ENCODE measurements around the gene MYOF.

Gene MYOF

DNA sequence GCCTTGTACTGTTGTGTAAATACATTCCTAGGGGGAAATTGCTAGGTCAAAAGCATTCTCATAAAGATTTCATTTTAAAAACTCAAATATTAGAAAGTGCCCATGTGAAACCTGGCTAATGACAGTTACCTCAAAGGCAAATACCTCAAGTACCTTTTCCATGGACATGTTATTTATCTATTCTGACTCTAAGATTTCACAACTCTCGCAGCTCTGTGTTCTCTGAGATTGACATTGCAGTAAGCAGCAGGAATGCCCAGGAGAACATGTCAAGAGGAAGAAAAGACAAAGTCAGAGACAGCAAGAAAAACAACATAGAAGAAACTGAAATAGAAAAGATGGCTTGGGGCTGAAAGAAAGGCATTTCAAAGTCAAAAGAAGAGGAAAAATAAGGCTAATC lies 221.0 kb downstream of the MYOF start:
- FAIRE-seq (no peak), DNase-seq (ENCODE audit: insufficient read length, low spot score) (no peak)
- no peak for TF ChIP-seq CTCF (IDR thresholded peaks at IDR 0.05; ENCODE audit: insufficient read depth, missing control alignments)

DNA sequence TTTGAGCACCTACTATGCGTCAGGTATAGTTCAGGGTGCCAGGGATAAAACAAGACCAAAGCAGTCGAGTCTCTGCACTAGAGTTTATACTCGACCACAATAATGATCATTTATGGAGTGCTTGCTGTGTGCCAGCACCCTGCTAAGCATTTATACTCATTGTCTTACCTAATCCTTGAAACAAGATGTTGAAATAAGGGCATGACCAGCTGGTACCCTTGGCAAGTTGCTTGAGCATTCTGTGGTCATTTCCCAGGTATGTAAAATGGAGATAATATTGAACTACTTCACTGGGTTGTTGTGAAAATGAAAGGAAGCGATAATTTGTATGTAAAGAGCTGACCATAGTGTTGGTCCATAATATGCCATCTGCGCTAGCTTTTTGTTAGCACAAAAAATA lies 223.0 kb downstream of the MYOF start:
- no peak for TF ChIP-seq CTCF (IDR thresholded peaks at IDR 0.05; ENCODE audit: insufficient read depth, missing control alignments)
- DNase-seq (ENCODE audit: insufficient read length, low spot score) (no peak), FAIRE-seq (no peak)

All from D721Med (cell line).